ENCODE results near the gene PYDC1. TPM values are rescaled to one million over a fixed set of nuclear protein-coding genes. Genes with fewer than 3 reads are reported as not detected.
"Not testable (repeated sequence)": the region's sequence is repeated elsewhere in the genome, so short reads cannot be mapped to it uniquely, and the experiment has no call there.

Gene PYDC1
- total RNA-seq, 1 experiment from 2014 or later = not detected

DNA sequence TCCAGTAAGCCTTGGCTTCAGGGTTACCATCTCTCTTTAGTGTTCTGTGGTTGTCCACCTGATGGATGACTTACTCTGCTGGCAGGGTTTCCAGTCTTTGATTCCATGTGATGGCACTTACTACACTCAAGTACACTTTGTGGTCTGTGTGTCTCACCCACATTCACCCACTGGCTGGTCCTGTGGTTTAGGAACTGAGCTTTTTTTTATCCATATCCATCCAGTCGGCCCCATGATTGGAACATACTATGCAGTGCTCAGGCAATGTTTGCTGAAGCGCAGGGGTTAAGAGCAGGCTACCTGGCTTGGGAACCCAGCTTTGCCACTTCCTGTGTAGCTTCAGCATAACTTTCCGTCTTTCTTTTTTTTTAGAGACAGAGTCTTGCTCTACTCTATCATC, 39.8 kb downstream of the PYDC1 start:
- Mint-ChIP-seq H3K9me3 (ENCODE audit: low read depth, unreplicated experiment) (no peaks in the 10 kb centered on the region), H3K36me3 (ENCODE audit: insufficient read depth, unreplicated experiment) (peaks cover 32% of the 10 kb centered on the region), H3K27me3 (ENCODE audit: unreplicated experiment) (no peaks in the 10 kb centered on the region), H3K27ac (ENCODE audit: unreplicated experiment) (no peak overlapping the region), H3K4me3 (ENCODE audit: low read depth, unreplicated experiment) (no peak overlapping the region), H3K4me1 (ENCODE audit: low read depth, unreplicated experiment) (peaks cover under 1% of the 10 kb centered on the region)
- no peak for DNase-seq
- no TSS peak for BruUV-seq (replicated peaks)
- intact Hi-C loops (cut with micrococcal nuclease; ENCODE audit: unreplicated experiment) = no loop called here
- CTCF ChIA-PET = no interaction called here
- TF ChIP-seq CTCF (IDR thresholded peaks at IDR 0.05; ENCODE audit: unreplicated experiment) = no peak

DNA sequence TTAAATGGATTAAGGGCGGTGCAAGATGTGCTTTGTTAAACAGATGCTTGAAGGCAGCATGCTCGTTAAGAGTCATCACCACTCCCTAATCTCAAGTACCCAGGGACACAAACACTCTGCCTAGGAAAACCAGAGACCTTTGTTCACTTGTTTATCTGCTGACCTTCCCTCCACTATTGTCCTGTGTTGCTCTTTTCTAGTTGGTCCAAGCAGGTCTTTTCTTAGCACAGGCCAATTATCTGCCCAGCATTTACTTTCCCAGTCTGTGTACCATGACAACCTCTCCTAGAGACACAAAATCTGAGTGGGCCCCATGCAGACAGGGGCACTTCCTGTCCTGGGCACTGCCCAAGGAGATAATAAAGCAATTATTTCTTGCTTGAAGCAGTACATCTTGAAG, 46.9 kb downstream of the PYDC1 start:
- H3K27ac Mint-ChIP-seq (ENCODE audit: unreplicated experiment); CTCF ChIA-PET; intact Hi-C loops (cut with micrococcal nuclease; ENCODE audit: unreplicated experiment); H3K4me3 Mint-ChIP-seq (ENCODE audit: low read depth, unreplicated experiment); H3K27me3 Mint-ChIP-seq (ENCODE audit: unreplicated experiment); H3K4me1 Mint-ChIP-seq (ENCODE audit: low read depth, unreplicated experiment); H3K9me3 Mint-ChIP-seq (ENCODE audit: low read depth, unreplicated experiment); BruUV-seq (replicated peaks); DNase-seq; H3K36me3 Mint-ChIP-seq (ENCODE audit: insufficient read depth, unreplicated experiment): not testable (repeated sequence)

- Mint-ChIP-seq H3K27ac (ENCODE audit: unreplicated experiment) (no peak overlapping the region), H3K36me3 (ENCODE audit: insufficient read depth, unreplicated experiment) (no peaks in the 10 kb centered on the region), H3K4me3 (ENCODE audit: low read depth, unreplicated experiment) (no peak overlapping the region), H3K27me3 (ENCODE audit: unreplicated experiment) (no peaks in the 10 kb centered on the region), H3K9me3 (ENCODE audit: low read depth, unreplicated experiment) (no peaks in the 10 kb centered on the region), H3K4me1 (ENCODE audit: low read depth, unreplicated experiment) (peaks cover 8% of the 10 kb centered on the region)
- intact Hi-C loops (cut with micrococcal nuclease; ENCODE audit: unreplicated experiment) = no loop called here
- BruUV-seq (replicated peaks) = no TSS peak
- no peak for TF ChIP-seq CTCF (IDR thresholded peaks at IDR 0.05; ENCODE audit: unreplicated experiment)
- no peak for DNase-seq
- CTCF ChIA-PET = interaction anchor here (0.7 to 0.8 kb wide), 2 partner anchors 29 to 197 kb away, joined by 3 to 6 read pairs; no protein-coding TSS in a partner anchor
Observed at GRCh38 chr16:31168848-31169247, 48.1 kb downstream of the PYDC1 start.

- Mint-ChIP-seq H3K4me1 (ENCODE audit: low read depth, unreplicated experiment) (peaks cover 8% of the 10 kb centered on the region), H3K9me3 (ENCODE audit: low read depth, unreplicated experiment) (no peaks in the 10 kb centered on the region), H3K4me3 (ENCODE audit: low read depth, unreplicated experiment) (no peak overlapping the region), H3K27me3 (ENCODE audit: unreplicated experiment) (no peaks in the 10 kb centered on the region), H3K27ac (ENCODE audit: unreplicated experiment) (no peak overlapping the region), H3K36me3 (ENCODE audit: insufficient read depth, unreplicated experiment) (no peaks in the 10 kb centered on the region)
- DNase-seq = no peak
- no TSS peak for BruUV-seq (replicated peaks)
- CTCF ChIA-PET = interaction anchor here (0.6 kb wide), 1 partner anchor 22 kb away, joined by 4 read pairs; no protein-coding TSS in a partner anchor
- intact Hi-C loops (cut with micrococcal nuclease; ENCODE audit: unreplicated experiment) = no loop called here
- no peak for TF ChIP-seq CTCF (IDR thresholded peaks at IDR 0.05; ENCODE audit: unreplicated experiment)
Observed at GRCh38 chr16:31167315-31167714, 49.6 kb downstream of the PYDC1 start.

Other genes starting within 250 kb of the PYDC1 start
- 25.3 and 29.2 TPM in 2 replicates for gene HSD3B7, start 231.9 kb downstream of the PYDC1 start, total RNA-seq (2022)
- 0.61 and 1.3 TPM in 2 replicates for gene STX1B, start 206.5 kb downstream of the PYDC1 start, total RNA-seq (2022)
- 100 and 104 TPM in 2 replicates for gene STX4, start 183.6 kb downstream of the PYDC1 start, total RNA-seq (2022)
- 12.5 and 13.0 TPM in 2 replicates for gene ZNF668, start 142.9 kb downstream of the PYDC1 start, total RNA-seq (2022)
- gene ZNF646, start 142.7 kb downstream of the PYDC1 start, total RNA-seq (2022) = 34.4 and 34.9 TPM in 2 replicates
- gene PRSS53, start 128.2 kb downstream of the PYDC1 start, total RNA-seq (2022) = 4.6 and 7.0 TPM in 2 replicates
- gene VKORC1, start 122.3 kb downstream of the PYDC1 start, total RNA-seq (2022) = 80.1 and 86.8 TPM in 2 replicates
- gene BCKDK, start 108.7 kb downstream of the PYDC1 start, total RNA-seq (2022) = 49.3 and 52.0 TPM in 2 replicates
- gene KAT8, start 99.5 kb downstream of the PYDC1 start, total RNA-seq (2022) = 66.6 and 69.9 TPM in 2 replicates
- gene PRSS8, start 81.4 kb downstream of the PYDC1 start, total RNA-seq (2022) = 108 and 138 TPM in 2 replicates
- gene PRSS36, start 67.1 kb downstream of the PYDC1 start, total RNA-seq (2022) = 1.6 TPM in 2 replicates
- gene FUS, start 37.0 kb downstream of the PYDC1 start, total RNA-seq (2022) = 550 and 629 TPM in 2 replicates
- 24.3 and 30.9 TPM in 2 replicates for gene PYCARD, start 14.4 kb downstream of the PYDC1 start, total RNA-seq (2022)
- not detected in 2 replicates for gene TRIM72, start 3.0 kb downstream of the PYDC1 start, total RNA-seq (2022)
- 2.1 and 3.1 TPM in 2 replicates for gene ITGAM, start 42.8 kb upstream of the PYDC1 start, total RNA-seq (2022)
- 1.6 and 3.9 TPM in 2 replicates for gene ITGAX, start 138.0 kb upstream of the PYDC1 start, total RNA-seq (2022)
- gene ITGAD, start 176.2 kb upstream of the PYDC1 start, total RNA-seq (2022) = not detected in 2 replicates
- gene COX6A2, start 211.2 kb upstream of the PYDC1 start, total RNA-seq (2022) = not detected in 2 replicates
- 0.17 TPM in 1 of 2 replicates, not detected in the other for gene ZNF843, start 225.7 kb upstream of the PYDC1 start, total RNA-seq (2022)
- gene ARMC5, start 242.4 kb upstream of the PYDC1 start, total RNA-seq (2022) = 13.2 and 13.6 TPM in 2 replicates